ENCODE results near the gene MRLN. TPM values are rescaled to one million over a fixed set of nuclear protein-coding genes. Genes with fewer than 3 reads are reported as not detected.
"Not testable (repeated sequence)": the region's sequence is repeated elsewhere in the genome, so short reads cannot be mapped to it uniquely, and the experiment has no call there.

The MRLN gene
- total RNA-seq = not detected

DNA sequence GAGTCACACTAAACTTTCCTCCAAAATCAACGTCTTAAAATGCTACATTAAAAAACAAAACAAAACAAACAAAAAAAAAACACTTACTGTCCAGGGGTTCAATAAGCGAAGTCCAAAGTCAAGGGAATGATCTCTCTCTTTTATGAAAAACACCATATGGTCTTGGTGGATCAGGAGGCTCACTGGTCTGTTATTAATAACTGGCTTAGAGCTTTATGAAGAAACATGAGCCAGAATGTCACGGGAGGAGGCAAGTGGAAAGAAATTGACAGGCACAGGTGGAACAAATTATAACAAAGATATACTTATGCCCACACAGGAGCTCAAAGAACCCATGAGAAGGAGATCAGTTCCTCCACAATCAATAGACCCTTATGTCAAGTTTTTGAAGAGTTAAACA lies at the start of gene MRLN:
Gene MRLN, minus strand, starts transcription at position 189 of the 400 bp plus-strand sequence.
- Mint-ChIP-seq H3K36me3 (no peaks in the 10 kb centered on the region), H3K27me3 (peaks cover 18% of the 10 kb centered on the region), H3K4me3 (no peak within 1 kb of the TSS), H3K4me1 (no peaks in the 10 kb centered on the region), H3K27ac (no peak within 1 kb of the TSS), H3K9me3 (no peaks in the 10 kb centered on the region)
- no peak for DNase-seq

DNA sequence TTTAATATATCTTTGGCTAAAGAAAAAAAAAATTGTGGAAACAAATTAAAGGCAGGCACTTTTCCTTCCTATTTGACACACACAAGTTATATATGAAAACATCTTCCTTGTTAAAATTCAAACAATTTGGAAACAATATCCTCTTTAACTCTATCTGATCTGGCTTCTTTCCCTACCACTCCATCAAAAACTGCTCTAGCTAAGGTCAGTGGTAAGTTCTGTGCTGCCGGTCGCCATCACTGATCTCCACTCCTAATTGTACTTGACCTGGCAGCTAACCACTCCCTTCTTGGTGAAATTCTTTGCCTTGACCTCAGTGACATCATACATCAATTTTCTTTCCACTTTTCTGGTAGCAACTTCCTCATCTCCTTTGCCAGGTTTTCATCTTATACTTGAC lies 47.9 kb upstream of the MRLN start:
- H3K27ac Mint-ChIP-seq = no peak overlapping the region
- no peaks in the 10 kb centered on the region for H3K27me3 Mint-ChIP-seq
- peaks cover 3% of the 10 kb centered on the region for H3K4me1 Mint-ChIP-seq
- no peaks in the 10 kb centered on the region for H3K9me3 Mint-ChIP-seq
- no peak overlapping the region for H3K4me3 Mint-ChIP-seq
- no peak for DNase-seq
- H3K36me3 Mint-ChIP-seq = peaks cover 40% of the 10 kb centered on the region

DNA sequence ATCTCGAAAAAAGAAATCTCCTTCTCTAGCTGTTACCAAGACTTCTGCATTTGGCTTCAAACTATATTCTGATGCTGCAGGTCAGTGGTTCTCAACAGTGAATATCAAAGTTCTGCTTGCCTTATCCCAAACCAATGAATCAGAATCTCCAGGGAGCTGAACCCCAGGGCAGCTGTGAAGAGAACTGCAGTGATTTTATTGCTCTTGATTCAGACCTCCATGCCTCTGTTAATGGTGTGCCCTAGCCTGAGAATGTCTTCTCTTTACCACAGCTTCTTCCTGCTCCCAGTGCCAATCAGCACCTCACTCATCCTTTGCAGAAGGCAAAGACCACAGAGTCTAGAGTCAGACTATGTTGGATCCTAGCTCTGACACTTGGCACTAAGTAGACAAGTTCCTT lies 46.2 kb upstream of the MRLN start:
- H3K4me1 Mint-ChIP-seq = peaks cover 3% of the 10 kb centered on the region
- H3K27me3 Mint-ChIP-seq = no peaks in the 10 kb centered on the region

DNA sequence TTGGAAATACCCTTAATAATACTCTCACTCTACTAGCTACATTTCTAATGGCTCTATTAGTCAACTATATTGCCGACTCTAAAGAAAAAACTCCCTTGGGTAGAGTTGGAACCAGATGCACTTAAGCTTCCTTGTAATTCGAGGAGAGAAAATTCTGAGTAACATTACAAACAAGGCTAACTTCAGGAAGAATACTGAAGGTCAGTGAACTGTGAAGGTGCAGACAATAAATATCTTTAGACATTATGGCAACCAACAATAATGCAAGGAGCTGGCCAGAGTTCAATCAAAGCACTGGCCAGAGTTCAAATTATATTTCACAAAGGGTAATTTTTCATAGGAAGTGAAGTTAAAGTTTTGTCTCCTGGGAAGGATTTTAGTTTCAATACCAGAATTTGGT lies 40.7 kb upstream of the MRLN start:
- no peak overlapping the region for H3K4me3 Mint-ChIP-seq
- H3K9me3 Mint-ChIP-seq = no peaks in the 10 kb centered on the region
- no peak overlapping the region for H3K27ac Mint-ChIP-seq
- H3K4me1 Mint-ChIP-seq = peaks cover 7% of the 10 kb centered on the region
- DNase-seq = no peak
- no peaks in the 10 kb centered on the region for H3K27me3 Mint-ChIP-seq
- H3K36me3 Mint-ChIP-seq = peaks cover 49% of the 10 kb centered on the region

More for the DNA sequence above, 46.2 kb upstream of the MRLN start:
- Mint-ChIP-seq H3K4me3 (no peak overlapping the region), H3K36me3 (peaks cover 54% of the 10 kb centered on the region), H3K27ac (no peak overlapping the region), H3K9me3 (no peaks in the 10 kb centered on the region)
- no peak for DNase-seq

DNA sequence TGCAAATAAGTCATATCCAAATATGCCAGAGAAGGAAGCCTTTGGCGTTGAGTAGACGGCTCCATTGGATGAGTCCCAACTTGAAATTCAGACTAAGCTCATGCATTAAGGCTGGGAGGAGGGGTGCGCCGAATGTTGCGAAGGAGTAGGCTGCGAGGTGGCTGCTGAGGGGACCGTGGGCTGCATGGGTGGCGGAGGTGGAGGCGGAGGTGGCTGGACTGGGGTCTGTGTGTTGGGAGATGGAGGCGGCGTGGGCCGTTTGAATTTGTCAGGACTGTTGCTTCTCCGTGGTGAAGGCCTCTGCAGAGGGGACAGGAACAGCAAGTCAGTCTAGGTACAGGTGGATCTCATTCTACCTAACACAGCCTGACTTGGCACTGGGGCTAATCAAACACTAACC lies 39.6 kb upstream of the MRLN start:
- Mint-ChIP-seq H3K4me3 (no peak overlapping the region), H3K36me3 (peaks cover 43% of the 10 kb centered on the region), H3K27me3 (no peaks in the 10 kb centered on the region), H3K4me1 (peaks cover 7% of the 10 kb centered on the region), H3K27ac (no peak overlapping the region), H3K9me3 (no peaks in the 10 kb centered on the region)
- no peak for DNase-seq

DNA sequence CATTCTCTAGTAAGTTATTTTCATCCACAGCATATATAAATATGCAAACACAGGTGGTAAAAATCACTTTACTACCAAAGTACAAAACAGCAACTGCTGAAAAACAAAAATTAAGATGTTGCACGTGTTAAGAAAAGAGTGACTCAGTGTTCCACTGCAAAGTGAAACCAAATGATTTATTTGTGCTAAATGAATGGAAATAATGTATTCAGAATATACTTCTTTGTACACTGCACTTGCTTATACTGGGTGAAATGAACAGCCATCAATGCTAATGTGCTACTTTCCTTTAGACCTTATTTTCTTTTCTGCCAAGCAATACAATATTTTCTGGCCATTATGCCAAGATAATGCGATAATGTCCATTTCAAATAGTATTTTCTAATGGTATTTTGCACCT lies 38.3 kb upstream of the MRLN start:
- DNase-seq = no peak
- Mint-ChIP-seq H3K36me3 (peaks cover 33% of the 10 kb centered on the region), H3K27me3 (no peaks in the 10 kb centered on the region), H3K9me3 (no peaks in the 10 kb centered on the region), H3K27ac (no peak overlapping the region), H3K4me1 (peaks cover 7% of the 10 kb centered on the region), H3K4me3 (no peak overlapping the region)

DNA sequence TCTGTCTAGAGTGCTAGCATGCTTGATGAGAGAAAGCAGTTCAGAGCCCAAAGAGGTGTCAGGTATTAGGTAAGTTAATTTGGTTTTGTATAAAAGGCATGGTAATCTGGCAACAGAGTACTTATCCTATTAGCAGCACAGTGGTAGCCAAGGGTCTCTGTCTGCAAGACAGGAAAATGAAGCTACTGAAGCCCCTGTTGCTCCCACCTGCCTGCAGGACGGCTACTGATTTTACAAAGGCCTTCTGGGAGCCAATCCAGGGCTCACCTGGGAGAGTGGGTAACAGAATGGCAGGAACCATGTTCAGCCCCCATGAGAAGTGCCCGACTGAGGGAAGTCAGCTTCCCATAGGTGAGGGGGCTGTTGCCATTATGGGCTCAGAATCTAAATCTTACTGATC lies 36.8 kb upstream of the MRLN start:
- not testable (repeated sequence) for DNase-seq, H3K9me3 Mint-ChIP-seq, H3K4me1 Mint-ChIP-seq, H3K27me3 Mint-ChIP-seq, H3K4me3 Mint-ChIP-seq, H3K27ac Mint-ChIP-seq
- peaks cover 21% of the 10 kb centered on the region for H3K36me3 Mint-ChIP-seq

DNA sequence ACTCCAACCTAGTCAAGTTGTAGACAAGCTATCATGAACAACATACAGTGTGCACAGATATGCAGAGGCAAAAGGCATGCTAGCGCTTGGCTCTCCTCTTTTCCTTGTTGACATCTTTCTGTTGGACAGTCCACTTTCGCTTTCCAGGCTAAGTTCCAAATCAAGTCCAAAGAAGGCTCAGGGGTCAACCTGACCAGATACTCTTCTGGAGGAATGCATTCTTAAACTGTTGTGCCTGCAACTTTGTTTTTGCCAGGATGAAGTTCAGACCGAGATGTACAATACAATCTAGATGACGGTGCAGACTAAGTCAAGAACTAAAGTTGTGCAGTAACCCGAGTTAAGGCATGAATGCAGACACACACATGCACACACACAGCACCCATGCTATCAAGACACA lies 35.7 kb upstream of the MRLN start:
- not testable (repeated sequence) for H3K4me1 Mint-ChIP-seq, H3K9me3 Mint-ChIP-seq, DNase-seq, H3K27ac Mint-ChIP-seq, H3K27me3 Mint-ChIP-seq, H3K4me3 Mint-ChIP-seq
- peaks cover 14% of the 10 kb centered on the region for H3K36me3 Mint-ChIP-seq

DNA sequence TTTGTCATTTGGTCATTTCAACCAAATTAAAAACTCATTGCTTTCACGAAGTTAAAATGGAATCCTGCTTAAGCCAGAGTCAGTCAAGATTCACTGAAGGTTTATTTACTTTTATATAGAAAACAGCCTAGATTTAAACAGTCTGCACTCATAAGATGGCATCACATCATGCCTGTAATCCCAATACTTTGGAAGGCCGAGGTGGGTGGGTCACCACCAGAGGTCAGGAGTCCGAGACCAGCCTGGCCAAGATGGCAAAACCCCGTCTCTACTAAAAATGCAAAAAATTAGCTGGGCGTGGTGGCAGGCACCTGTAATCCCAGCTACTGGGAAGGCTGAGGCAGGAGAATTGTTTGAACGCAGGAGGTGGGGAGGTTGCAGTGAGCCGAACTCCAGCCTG lies 33.8 kb upstream of the MRLN start:
- not testable (repeated sequence) for H3K27me3 Mint-ChIP-seq, H3K36me3 Mint-ChIP-seq, H3K27ac Mint-ChIP-seq, H3K9me3 Mint-ChIP-seq, DNase-seq, H3K4me1 Mint-ChIP-seq, H3K4me3 Mint-ChIP-seq

DNA sequence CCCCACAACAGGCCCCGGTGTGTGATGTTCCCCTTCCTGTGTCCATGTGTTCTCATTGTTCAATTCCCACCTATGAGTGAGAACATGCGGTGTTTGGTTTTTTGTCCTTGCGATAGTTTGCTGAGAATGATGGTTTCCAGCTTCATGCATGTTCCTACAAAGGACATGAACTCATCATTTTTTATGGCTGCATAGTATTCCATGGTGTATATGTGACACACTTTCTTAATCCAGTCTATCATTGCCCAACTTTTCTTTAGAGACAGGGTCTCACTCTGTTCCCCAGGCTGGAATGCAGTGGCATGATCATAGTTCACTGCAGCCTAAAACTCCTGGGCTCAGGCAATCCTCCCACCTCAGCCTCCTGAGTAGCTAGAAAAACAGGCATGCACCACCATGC lies 32.2 kb upstream of the MRLN start:
- not testable (repeated sequence) for H3K27ac Mint-ChIP-seq, H3K36me3 Mint-ChIP-seq, H3K4me1 Mint-ChIP-seq, H3K27me3 Mint-ChIP-seq, DNase-seq, H3K9me3 Mint-ChIP-seq, H3K4me3 Mint-ChIP-seq

DNA sequence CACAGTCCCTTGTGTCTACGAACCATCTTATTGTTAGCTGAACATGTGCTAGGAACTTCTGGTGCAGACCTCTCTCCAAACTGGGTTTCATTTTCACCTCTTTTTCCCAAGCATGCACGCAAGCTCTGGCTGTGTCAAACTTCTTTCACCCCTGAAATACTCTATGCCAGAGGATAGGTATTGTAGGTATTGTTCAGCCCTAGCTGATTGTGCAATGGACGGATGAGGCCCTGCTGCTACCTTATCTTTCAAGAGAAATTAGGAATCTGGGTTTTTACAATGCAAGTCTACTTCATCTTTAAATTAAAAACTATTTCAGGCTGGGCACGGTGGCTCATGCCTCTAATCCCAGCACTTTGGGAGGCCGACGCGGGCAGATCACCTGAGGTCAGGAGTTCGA lies 28.3 kb upstream of the MRLN start:
- Mint-ChIP-seq H3K9me3 (peaks cover 9% of the 10 kb centered on the region), H3K27ac (no peak overlapping the region), H3K36me3 (no peaks in the 10 kb centered on the region), H3K4me1 (no peaks in the 10 kb centered on the region), H3K4me3 (no peak overlapping the region), H3K27me3 (no peaks in the 10 kb centered on the region)
- no peak for DNase-seq

DNA sequence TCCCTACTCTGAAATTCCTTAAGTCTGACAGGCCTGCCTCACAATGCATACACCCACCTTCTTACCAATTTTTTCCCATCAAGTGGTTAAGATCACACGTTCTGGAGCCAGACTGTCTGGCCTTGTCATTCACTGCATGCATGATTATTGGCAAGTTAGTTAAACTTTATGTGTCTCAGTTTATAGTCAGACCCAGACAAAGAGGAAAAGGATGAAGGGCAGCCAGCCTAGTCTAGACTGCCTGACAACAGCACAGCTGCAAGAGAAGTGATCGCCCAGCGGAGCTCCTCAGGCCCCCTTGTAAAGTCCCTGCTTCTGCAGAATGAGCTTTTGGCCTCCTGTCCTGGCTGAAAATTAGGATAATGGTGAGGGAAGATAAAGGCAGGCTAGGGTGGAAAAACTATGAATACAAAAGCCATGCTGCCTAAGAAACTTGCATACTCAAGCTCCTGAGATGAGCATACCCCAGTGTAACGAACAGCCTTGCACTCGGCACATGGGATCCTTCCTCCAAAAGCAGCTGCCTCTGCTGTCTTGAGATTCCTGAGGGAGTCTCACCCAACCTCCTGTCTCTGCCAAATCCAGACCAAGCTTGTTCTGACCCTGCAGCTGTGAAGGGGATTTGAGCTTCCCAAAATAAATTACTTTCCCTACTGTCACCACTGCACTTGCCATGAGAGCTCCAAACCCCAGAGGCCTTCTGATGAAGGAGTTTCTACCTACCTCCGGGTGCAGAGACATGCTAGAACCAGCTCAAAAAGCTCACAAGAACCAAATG lies 26.7 kb upstream of the MRLN start:
- H3K27ac Mint-ChIP-seq = no peak overlapping the region

DNA sequence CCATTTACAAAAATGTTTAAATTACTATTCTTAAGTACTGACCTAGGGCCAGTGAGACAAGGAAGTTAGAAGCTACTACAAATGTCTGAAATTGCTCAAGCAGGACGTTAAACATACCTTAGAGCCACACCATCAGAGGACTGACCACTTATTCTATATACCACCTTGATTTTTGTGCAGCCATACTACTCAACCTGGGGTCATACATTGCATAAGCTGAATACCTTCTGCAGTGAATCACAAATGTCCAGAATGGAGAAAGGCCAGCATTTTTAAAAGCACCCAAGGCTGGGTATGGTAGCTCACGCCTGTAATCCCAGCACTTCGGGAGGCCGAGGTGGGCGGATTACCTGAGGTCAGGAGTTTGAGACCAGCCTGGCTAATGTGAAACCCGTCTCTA lies 21.2 kb upstream of the MRLN start:
- Mint-ChIP-seq H3K27me3 (no peaks in the 10 kb centered on the region), H3K9me3 (peaks cover 12% of the 10 kb centered on the region), H3K4me1 (no peaks in the 10 kb centered on the region), H3K27ac (no peak overlapping the region), H3K36me3 (peaks cover 2% of the 10 kb centered on the region), H3K4me3 (no peak overlapping the region)
- DNase-seq = no peak

More for the DNA sequence above, 26.7 kb upstream of the MRLN start:
- Mint-ChIP-seq H3K27me3 (no peaks in the 10 kb centered on the region), H3K4me3 (no peak overlapping the region), H3K9me3 (peaks cover 10% of the 10 kb centered on the region), H3K36me3 (no peaks in the 10 kb centered on the region), H3K4me1 (no peaks in the 10 kb centered on the region)
- no peak for DNase-seq

DNA sequence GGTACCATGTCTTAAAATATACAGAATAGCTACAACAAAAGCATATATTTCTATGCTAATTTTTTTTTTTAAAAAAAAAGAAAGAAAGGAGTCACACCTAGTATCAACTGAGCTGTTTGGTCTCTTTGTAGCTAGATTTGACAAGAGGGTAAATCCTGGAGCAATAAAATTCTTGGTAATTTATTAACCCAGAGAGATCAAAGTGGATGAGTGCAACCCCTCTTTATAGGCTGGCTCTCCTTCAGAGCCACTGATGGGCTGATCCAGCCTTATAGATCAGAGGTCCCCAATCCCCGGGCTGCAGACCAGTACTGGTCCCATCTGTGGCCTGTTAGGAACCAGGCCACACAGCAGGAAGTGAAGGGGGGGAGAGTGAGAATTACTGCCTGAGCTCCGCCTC lies 19.8 kb upstream of the MRLN start:
- H3K9me3 Mint-ChIP-seq = peaks cover 8% of the 10 kb centered on the region
- H3K36me3 Mint-ChIP-seq = peaks cover 2% of the 10 kb centered on the region
- H3K27me3 Mint-ChIP-seq = no peaks in the 10 kb centered on the region
- DNase-seq = no peak
- no peaks in the 10 kb centered on the region for H3K4me1 Mint-ChIP-seq
- H3K27ac Mint-ChIP-seq = no peak overlapping the region
- no peak overlapping the region for H3K4me3 Mint-ChIP-seq

DNA sequence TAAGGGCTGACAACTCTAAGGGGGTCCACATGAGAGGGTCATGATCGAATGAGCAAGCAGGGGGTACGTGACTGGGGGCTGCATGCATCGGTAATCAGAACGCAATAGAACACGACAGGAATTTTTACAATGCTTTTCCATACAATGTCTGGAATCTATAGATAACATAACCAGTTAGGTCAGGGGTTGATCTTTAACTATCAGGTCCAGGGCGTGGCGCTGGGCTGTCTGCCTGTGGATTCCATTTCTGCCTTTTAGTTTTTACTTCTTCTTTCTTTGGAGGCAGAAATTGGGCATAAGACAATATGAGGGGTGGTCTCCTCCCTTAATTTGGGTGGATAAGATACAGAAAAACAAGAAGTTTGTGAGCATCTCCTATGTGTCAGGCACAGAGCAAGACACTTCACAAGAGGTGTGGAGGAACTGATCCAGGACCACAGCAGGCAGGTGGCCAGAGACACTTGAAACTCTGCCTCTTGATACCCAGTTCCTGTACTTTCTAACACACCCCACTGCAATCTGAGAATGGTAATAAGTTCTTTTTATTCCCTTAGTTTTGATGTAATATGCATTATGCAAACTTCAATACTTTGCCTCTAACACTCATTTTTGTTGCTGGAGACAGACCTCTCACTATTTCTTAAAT lies 18.0 kb upstream of the MRLN start:
- H3K36me3 Mint-ChIP-seq = peaks cover 2% of the 10 kb centered on the region
- no peaks in the 10 kb centered on the region for H3K4me1 Mint-ChIP-seq
- peaks cover 1% of the 10 kb centered on the region for H3K9me3 Mint-ChIP-seq
- H3K27me3 Mint-ChIP-seq = no peaks in the 10 kb centered on the region
- DNase-seq = no peak
- no peak overlapping the region for H3K27ac Mint-ChIP-seq
- H3K4me3 Mint-ChIP-seq = no peak overlapping the region

DNA sequence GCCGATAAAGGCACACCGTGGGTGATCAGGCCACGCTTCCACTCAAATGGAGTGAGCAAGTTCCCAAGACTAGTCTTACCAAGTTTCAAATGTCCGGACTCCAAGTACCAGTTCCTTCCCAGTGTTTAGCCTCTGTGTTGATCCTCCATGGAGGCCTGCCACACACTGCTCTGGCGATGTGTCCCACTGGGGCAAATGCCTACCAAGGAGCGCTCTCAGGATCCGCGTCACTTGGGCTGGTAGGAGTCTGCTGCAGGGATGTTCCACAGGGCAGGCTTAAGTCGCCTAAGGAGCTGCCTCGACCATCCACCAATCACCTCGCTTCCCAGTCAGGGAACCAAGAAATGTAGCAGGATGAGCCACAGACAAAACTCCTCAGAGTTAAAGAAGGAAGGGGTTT lies 17.4 kb upstream of the MRLN start:
- H3K27me3 Mint-ChIP-seq = no peaks in the 10 kb centered on the region
- H3K4me3 Mint-ChIP-seq = no peak overlapping the region
- no peaks in the 10 kb centered on the region for H3K4me1 Mint-ChIP-seq
- no peak for DNase-seq
- H3K36me3 Mint-ChIP-seq = peaks cover 2% of the 10 kb centered on the region
- H3K9me3 Mint-ChIP-seq = peaks cover 1% of the 10 kb centered on the region
- no peak overlapping the region for H3K27ac Mint-ChIP-seq
